ENCODE results near the gene CDC16.

- TF ChIP-seq ZBTB33 (IDR thresholded peaks at IDR 0.05; ENCODE audit: extremely low read depth, insufficient replicate concordance, low read length) (no peak), EZH2 (IDR thresholded peaks at IDR 0.05) (no peak), CTCF (IDR thresholded peaks at IDR 0.05 in 2 of 3, conservative IDR thresholded peaks at IDR 0.05 in 1 of 3; ENCODE audit: borderline replicate concordance in 1 of 3, insufficient read depth in 1 of 3, low read depth in 2 of 3, low read length in 2 of 3) (no peak), CEBPB (IDR thresholded peaks at IDR 0.05; ENCODE audit: low read depth) (no peak), ZNF274 (IDR thresholded peaks at IDR 0.05; ENCODE audit: low read depth, low read length) (no peak)
These were observed 83.9 kb downstream of the CDC16 start for GRCh38 chr13:114318624-114319023.
